HEK293T (cell line): Measurements from ENCODE around the gene CDHR2.

Experiments
- CTCF ChIA-PET: fragments of 350-600 bp; formaldehyde crosslinking; extraction: SDS; loops from one replicate; lab custom pipeline; 2021; ENCODE audit warnings: antibody characterized with exemption, inconsistent platforms; lab: Yijun Ruan, JAX
- POLR2A ChIA-PET: fragments of 350-600 bp; formaldehyde crosslinking; extraction: SDS; loops from one replicate; lab custom pipeline; 2020; ENCODE audit warnings: antibody characterized with exemption, inconsistent platforms; lab: Yijun Ruan, JAX
- DNase-seq: peaks from one replicate; pipeline ENCODE4 v3.0.0; 2012; ENCODE audit warnings: mixed read lengths; ENCODE audit errors: extremely low spot score
- ARNT ChIP-seq: fragments of 450-650 bp; IDR thresholded peaks from 2 replicates; pipeline ENCODE4 v1.6.1; 2017; ENCODE audit warnings: mild to moderate bottlenecking
- BHLHE40 ChIP-seq: fragments of 450-650 bp; IDR thresholded peaks from 2 replicates; pipeline ENCODE4 v1.6.1; 2016; ENCODE audit warnings: mild to moderate bottlenecking, moderate library complexity, borderline replicate concordance
- CTBP1 ChIP-seq: fragments of 450-650 bp; IDR thresholded peaks from 2 replicates; pipeline ENCODE4 v1.6.1; 2016; ENCODE audit warnings: borderline replicate concordance
- ELF4 ChIP-seq: fragments of 450-650 bp; IDR thresholded peaks from 2 replicates; pipeline ENCODE4 v1.6.1; 2017; ENCODE audit warnings: antibody characterized with exemption
- FOXA1 ChIP-seq: fragments of 450-650 bp; IDR thresholded peaks from 2 replicates; pipeline ENCODE4 v1.6.1; 2016; ENCODE audit warnings: mild to moderate bottlenecking
- FOXK2 ChIP-seq: fragments of 450-650 bp; IDR thresholded peaks from 2 replicates; pipeline ENCODE4 v1.6.1; 2016; ENCODE audit warnings: mild to moderate bottlenecking
- FOXM1 ChIP-seq: fragments of 450-650 bp; IDR thresholded peaks from 2 replicates; pipeline ENCODE4 v1.6.1; 2017; ENCODE audit warnings: mild to moderate bottlenecking, borderline replicate concordance
- HDGF ChIP-seq: fragments of 450-650 bp; IDR thresholded peaks from 2 replicates; pipeline ENCODE4 v1.6.1; 2017; ENCODE audit warnings: antibody characterized with exemption, borderline replicate concordance
- L3MBTL2 ChIP-seq: fragments of 450-650 bp; conservative IDR thresholded peaks from 2 replicates; pipeline ENCODE4 v1.6.1; 2016; ENCODE audit warnings: mild to moderate bottlenecking
- LEF1 ChIP-seq: fragments of 450-650 bp; IDR thresholded peaks from 2 replicates; pipeline ENCODE4 v1.6.1; 2017; ENCODE audit warnings: mild to moderate bottlenecking, borderline replicate concordance
- NFRKB ChIP-seq: fragments of 450-650 bp; IDR thresholded peaks from 2 replicates; pipeline ENCODE4 v1.6.1; 2016; ENCODE audit warnings: mild to moderate bottlenecking, moderate library complexity
- PKNOX1 ChIP-seq: fragments of 450-650 bp; IDR thresholded peaks from 2 replicates; pipeline ENCODE4 v1.6.1; 2016
- SP1 ChIP-seq: fragments of 450-650 bp; IDR thresholded peaks from 2 replicates; pipeline ENCODE4 v1.6.1; 2017
- SUZ12 ChIP-seq: fragments of 450-650 bp; IDR thresholded peaks from 2 replicates; pipeline ENCODE4 v1.6.1; 2016; ENCODE audit warnings: mild to moderate bottlenecking
- TARDBP ChIP-seq: fragments of 450-650 bp; IDR thresholded peaks from 2 replicates; pipeline ENCODE4 v1.6.1; 2016
- ZNF384 ChIP-seq: fragments of 450-650 bp; IDR thresholded peaks from 2 replicates; pipeline ENCODE4 v1.6.1; 2016

CDHR2 gene

DNA sequence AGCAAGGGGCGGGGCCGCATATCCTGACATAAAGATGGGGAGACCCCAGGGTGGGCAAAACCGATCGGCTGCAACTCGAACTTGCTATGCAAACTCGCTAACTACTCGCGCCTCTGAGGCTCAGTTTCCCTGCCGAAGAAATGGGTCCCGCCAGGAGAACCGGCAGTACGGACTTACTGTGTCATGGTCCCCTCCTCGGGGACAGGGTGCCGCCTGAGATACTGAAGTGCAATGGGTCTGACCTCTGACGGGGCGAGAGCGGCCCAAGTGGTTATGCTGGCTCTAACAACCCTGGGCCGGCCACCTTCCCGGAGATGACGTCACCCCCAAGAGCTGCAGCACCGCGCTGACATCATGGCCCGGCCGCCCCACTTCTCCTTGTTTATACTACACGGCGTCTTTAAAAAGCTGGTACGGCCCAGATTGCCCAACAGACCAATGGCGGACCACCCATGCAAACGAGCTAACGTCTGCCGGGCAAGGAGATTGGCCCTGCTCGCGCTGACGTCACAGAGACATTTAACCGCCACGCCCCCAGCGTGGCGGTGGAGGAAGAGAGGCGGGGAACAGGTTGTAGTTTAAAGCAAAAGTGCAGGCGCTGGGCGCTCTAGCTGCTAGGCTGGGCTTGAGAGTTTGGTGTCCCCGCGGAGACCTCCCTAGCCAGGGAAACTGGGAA, 11.4 kb upstream of the CDHR2 start:
- CTCF ChIA-PET, result interaction anchor here (0.7 to 1.0 kb wide), 2 partner anchors 90 to 176 kb away, joined by 3 to 4 read pairs; partner anchors contain the start of gene KIAA1191
- POLR2A ChIA-PET, result interaction anchor here (0.6 to 4.1 kb wide), 25 partner anchors 10 to 150 kb away, joined by 3 to 27 read pairs (median 4); partner anchors contain the start of genes CDHR2, CLTB, FAF2 and HIGD2A
- peak; percentile 93 for DNase-seq
- TF ChIP-seq ZNF384 (no peak), TARDBP (no peak; the same call in 1 of the 2 replicates), FOXM1 (no peak), NFRKB (no peak), PKNOX1 (no peak), FOXA1 (no peak), SP1 (no peak), HDGF (no peak), ELF4 (no peak), BHLHE40 (no peak), FOXK2 (no peak; the same call in 1 of the 2 replicates), SUZ12 (no peak), CTBP1 (no peak), L3MBTL2 (no peak), LEF1 (no peak)

- DNase-seq, result no peak
- TF ChIP-seq L3MBTL2 (peak; percentile 51; the same call in 1 of the 2 replicates), TARDBP (no peak), ZNF384 (no peak), LEF1 (no peak), PKNOX1 (no peak), NFRKB (no peak), SP1 (no peak), FOXK2 (no peak), ELF4 (no peak)
- CTCF ChIA-PET, result interaction anchor here (0.7 kb wide), 1 partner anchor 177 kb away, joined by 4 read pairs; the partner anchor contains the start of gene KIAA1191
- POLR2A ChIA-PET, result interaction anchor here (0.5 to 4.1 kb wide), 22 partner anchors 9 to 150 kb away, joined by 3 to 27 read pairs (median 4); partner anchors contain the start of genes CDHR2, CLTB, FAF2 and HIGD2A
Measured at GRCh38 chr5:176538230-176538988, 10.7 kb upstream of the CDHR2 start.

DNA sequence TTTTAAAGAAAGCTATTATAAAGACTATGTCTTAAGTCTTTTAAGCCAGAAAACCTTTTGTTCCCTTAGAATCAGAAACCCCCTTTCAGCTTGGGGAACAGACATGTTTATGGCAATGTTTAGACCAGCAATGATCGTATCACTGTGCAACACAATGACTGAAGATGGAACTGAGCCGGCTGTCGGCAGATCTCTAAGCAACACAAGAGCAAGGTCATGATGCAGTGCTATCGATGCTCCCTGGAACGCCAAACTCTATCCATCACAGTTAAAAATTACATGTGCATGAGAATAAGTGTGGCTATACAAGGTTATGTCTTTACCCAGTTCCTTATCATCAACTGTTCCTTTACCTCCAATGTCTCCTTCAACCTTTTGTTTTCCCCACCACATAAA, 10.2 kb upstream of the CDHR2 start:
- DNase-seq, result no peak
- ChIA-PET CTCF (no interaction called here), POLR2A (interaction anchor here (0.5 to 4.1 kb wide), 5 partner anchors 9 to 122 kb away, joined by 3 to 27 read pairs (median 3); partner anchors contain the start of gene FAF2)
- TF ChIP-seq ARNT (no peak), BHLHE40 (no peak), NFRKB (no peak), HDGF (no peak), TARDBP (no peak), SP1 (no peak), CTBP1 (no peak), PKNOX1 (no peak)

- no peak for TF ChIP-seq FOXK2
- TF ChIP-seq SUZ12, result no peak
- TF ChIP-seq ARNT, result no peak
- TF ChIP-seq L3MBTL2, result no peak
- no peak for TF ChIP-seq CTBP1
- TF ChIP-seq ZNF384, result no peak
- no peak for TF ChIP-seq BHLHE40
- no peak for TF ChIP-seq PKNOX1
- TF ChIP-seq FOXM1, result no peak
- no peak for TF ChIP-seq HDGF
- no peak for TF ChIP-seq TARDBP
- TF ChIP-seq FOXA1, result no peak
- no peak for TF ChIP-seq NFRKB
- no peak for TF ChIP-seq LEF1
- no peak for TF ChIP-seq ELF4
- POLR2A ChIA-PET, result interaction anchor here (0.6 to 1.2 kb wide), 2 partner anchors 36 to 124 kb away, joined by 3 read pairs; no protein-coding TSS in a partner anchor
- CTCF ChIA-PET, result interaction anchor here (0.6 kb wide), 1 partner anchor 335 kb away, joined by 3 read pairs; no protein-coding TSS in a partner anchor
- no peak for DNase-seq
Measured at GRCh38 chr5:176540476-176540899, 8.7 kb upstream of the CDHR2 start.

DNA sequence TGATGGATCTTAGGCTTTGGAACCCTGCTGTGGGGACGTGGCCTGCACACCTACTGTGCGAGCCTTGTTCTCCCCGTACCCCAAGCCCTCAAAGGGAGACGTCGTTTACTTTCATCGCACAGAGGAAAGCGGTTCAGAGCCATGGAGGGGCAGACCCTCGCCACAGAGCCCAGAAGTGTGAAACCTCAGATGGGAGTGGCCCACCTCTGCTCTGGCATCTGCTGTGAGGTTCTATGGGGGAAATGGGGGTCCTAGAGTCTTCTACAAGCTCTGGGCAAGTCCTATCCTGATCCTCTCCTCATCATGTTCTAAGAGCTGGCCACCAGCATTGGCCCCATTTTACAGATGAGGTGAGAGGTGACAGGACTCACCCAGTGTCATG, 8.2 kb upstream of the CDHR2 start:
- CTCF ChIA-PET, result interaction anchor here (1.0 kb wide), 1 partner anchor 93 kb away, joined by 3 read pairs; no protein-coding TSS in a partner anchor
- POLR2A ChIA-PET, result interaction anchor here (0.6 kb wide), 1 partner anchor 35 kb away, joined by 3 read pairs; no protein-coding TSS in a partner anchor
- no peak for DNase-seq
- TF ChIP-seq FOXM1 (no peak), TARDBP (no peak), ARNT (no peak), LEF1 (no peak), SUZ12 (no peak), NFRKB (no peak), ZNF384 (no peak), PKNOX1 (no peak), FOXK2 (no peak), ELF4 (no peak), BHLHE40 (no peak), SP1 (no peak), CTBP1 (no peak), FOXA1 (no peak), HDGF (no peak), L3MBTL2 (no peak)
